Hematopoietic multipotent progenitor cell treated with erythropoietin and hydrocortisone succinate and interleukin-3 and kit ligand, for 4 days (in vitro differentiated cells): ENCODE results near the gene SKIDA1.

ENCODE experiments used
- DNase-seq: peaks from one replicate; pipeline ENCODE4 v3.0.0-alpha.2; 2015

SKIDA1 gene

DNA sequence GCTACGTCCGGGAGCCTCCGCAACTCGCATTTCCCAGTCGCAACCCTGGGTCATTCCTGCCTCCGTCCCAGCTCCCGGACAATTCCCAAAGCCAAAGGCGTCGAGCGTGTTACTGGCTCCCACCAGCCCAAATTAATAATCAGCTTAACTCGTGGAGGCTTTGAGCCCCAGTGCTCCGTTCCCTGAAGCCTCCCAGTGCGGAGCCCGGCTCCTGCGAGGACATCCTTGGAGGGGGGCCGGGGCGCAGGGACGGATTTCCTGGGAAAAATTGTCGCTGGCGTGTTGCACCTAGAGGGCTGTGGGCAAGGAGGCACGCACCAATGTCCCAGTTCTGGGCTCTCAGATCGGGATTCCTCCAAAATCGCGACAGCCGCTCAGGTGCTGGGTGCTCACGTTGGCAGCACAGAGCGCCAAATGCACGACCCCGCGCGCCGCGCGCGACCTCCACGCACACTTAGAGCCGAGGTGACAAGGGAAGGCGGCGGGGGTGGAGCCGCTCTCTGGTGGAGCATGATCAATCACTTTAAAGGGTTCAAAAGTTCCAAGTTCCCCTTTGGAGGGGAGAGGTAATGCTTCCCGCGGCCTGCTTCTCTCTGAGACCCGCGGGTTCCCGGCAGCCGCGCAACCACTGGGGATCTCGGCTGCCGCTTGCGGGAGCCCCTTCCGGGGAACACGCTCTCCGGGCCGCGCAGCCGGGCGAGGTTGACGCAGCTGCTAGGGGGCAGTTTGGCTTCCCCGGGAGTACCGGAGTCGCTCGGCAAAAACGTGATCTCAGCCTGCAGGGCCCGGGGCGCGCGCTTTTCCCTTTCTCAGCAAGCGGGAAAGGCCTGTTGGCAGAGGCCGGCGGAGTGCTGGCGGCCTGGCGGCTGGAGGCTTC, 25.5 kb downstream of the SKIDA1 start:
- DNase-seq, result peak; percentile 59

DNA sequence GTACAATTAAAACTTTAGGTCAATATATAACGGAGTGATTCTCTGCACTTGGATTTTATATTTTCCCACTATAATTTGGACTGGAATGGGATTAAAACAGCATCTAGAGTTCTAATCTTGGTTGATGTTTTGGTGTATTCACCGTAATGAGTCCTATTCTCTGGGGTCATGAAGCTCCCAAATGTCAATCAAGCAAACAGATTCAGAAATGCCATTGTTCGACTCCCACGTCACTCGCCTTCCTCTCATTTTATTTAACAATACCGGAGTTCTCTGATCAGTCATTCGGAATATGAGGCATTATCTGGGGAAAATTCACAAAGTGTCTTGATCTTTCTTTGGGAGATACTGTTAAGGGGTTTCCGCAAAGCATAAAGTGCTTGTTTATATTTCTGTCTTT, 26.5 kb downstream of the SKIDA1 start:
- DNase-seq, result no peak

GRCh38 chr10:21498377-21498776, 27.1 kb downstream of the SKIDA1 start:
- DNase-seq, result no peak

DNA sequence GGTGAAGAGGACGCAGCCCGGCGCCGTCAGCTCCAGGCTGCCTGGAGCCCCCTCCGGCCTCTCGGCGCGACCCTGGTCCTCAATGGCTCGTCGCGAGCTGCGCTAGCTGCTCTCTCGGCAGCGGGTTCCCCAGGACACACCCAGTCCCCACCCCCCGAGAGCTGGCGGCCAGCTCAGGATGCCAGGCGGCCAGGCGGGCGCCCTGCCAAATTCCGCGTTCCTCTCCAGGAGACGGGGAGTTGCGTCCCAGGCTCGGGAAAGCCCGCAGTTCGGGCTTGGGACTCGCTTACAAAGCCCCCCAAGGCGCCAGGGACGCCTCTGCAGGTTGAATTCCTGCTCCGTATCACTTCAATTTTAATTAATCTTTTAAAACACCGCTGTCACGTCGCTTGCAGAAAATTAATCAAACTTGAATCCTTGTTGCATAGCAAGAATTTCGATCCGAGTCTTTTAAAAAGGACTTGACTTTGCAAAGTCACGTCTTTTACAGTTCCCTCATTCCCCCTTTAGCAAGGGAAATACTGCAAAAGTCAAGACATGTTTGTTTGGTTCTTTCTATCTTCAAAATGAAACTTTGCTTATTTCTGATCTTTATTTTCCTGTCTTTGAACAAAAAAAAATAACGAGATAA, 28.2 kb downstream of the SKIDA1 start:
- peak; percentile 79 for DNase-seq

DNA sequence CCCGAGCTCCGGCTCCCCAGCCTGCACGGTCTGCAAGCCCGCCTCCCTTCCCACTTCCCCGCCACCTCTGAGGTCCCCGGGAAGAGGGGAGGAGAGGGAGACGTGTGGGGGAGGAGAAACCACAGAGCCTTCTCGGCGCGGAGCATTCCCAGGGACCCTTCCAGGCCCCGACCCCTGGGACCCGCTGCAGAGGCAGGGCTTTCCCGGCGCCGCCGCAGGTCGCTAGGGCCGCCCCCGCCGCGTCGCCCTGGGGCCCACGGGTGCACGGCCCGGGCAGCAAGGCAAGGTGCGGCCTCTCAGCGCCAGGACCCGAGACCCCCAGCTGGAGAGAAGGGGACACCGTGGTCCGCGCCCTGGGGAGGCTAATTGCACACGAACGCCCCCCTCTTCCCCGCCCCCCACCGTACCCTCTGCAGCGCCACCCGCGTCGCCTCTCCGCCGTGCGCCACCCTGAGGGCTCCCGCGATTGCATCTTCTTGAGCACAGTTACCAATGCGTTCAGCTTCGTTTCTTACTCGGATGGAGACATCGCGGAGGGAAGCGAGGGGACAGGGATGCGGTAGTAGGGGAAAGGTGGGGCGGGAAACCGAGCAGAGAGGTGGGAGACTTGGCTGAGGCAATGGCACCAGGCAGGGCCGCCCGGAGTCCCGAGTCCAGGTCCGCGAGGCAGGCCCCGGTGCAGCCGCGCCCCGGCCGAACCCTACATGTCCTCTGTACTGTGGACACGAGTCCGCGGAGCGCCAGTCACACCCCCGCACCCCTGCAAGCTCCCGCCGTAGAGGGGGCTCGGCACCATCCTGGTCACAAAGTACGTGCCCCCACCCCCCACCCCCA, 28.9 kb downstream of the SKIDA1 start:
- DNase-seq, result peak; percentile 81

DNA sequence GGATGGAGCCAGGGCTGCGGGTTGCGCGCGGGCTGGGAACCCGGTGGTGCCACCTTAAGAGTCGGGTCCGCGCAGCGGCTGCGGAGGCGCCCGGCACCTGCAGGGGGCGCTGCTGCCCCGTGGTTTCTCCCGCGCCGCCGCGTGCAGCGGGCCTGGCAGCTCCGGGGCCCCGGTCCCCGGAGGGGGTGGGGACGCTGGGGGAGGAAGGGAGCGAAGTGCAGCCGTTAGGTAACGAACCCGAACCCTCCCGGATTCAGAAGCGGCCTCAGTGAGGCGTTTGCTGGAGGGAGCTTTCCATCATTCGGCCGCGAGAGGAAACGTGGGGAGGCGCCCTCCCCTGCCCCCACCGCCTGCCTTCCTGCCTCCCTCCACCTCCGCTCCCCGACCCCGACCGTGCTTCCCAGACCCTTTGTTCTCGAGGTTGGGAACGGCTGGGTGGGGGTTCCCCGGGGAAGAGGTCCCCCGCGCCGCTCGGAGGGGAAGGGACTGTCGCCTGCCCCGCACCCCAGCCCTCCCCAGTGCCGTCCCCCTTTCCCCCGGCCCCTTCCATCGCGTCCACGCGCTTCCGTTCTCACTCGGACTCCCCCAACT, 29.6 kb downstream of the SKIDA1 start:
- peak; percentile 90 for DNase-seq

GRCh38 chr10:21495002-21495751, 30.3 kb downstream of the SKIDA1 start:
- no peak for DNase-seq

- peak; percentile 53 for DNase-seq
Measured at GRCh38 chr10:21494191-21495001, 31.1 kb downstream of the SKIDA1 start.

GRCh38 chr10:21493784-21494183, 31.7 kb downstream of the SKIDA1 start:
- peak; percentile 27 for DNase-seq

DNA sequence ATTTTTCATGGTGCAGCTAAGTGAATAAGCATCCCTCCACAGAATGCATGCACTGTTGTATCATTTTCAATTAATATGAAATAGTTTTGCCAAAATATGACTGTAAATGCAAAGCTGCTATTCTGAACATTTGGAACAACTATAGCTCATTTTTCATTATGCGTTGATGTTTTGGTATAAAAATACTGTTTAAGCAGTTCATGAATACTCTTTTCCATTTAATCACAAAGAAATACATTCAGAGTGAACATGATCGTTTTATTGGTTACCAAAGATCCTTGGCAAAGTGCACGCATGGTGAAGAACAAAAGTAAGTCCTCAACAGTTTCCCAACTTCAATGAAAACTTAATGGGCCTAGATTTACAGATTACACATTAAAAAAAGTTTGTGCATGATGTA, 33.1 kb downstream of the SKIDA1 start:
- DNase-seq, result no peak

DNA sequence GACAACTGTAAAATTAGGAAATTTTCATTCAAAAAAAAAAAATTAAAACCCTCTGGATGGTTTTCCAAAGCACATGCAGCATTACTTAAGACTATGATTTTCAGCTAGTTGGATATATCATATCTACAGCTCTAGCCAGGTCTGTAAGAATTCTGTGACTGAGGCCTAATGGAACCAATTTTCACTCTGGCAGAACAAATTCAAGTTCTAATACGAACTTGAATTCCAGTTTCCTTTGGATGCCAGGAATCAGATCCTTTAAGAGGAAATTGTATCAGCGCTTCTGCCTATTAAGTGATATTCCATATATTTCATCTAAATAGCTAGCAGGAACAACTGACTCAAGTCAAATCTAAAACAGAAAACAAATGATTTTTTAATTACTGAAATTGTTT, 34.8 kb downstream of the SKIDA1 start:
- DNase-seq, result no peak

DNA sequence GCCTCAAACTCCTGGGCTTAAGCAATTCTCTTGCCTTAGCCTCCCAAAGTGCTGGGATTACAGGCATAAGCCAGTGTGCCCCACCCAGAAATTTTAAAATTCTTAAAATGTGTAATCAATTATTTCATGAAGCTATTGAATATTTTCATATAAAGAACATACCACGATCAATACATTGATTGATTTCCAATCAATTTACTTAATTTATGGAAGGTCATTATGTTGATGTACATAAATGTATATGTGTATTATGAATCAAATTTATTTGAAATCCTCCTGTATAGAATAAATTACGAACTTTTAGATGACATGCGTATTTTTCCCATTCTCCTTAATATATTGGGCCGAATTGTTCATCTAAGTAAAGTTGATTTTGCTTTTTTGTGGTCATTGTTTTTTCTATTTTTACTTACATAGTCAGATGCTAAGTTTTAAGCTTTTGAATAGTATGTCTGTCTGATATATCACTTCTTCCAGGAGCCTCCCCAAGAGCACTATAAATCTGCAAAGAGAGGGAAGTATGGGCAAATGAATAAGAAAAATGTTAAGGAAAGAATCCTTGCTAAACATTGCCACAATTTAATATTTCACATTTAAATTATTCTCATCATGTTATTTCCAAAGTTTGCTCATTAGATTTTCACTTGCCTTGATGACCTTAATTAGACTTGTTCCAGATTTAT, 35.3 kb downstream of the SKIDA1 start:
- no peak for DNase-seq

- no peak for DNase-seq
Measured at GRCh38 chr10:21488957-21489446, 36.5 kb downstream of the SKIDA1 start.

DNA sequence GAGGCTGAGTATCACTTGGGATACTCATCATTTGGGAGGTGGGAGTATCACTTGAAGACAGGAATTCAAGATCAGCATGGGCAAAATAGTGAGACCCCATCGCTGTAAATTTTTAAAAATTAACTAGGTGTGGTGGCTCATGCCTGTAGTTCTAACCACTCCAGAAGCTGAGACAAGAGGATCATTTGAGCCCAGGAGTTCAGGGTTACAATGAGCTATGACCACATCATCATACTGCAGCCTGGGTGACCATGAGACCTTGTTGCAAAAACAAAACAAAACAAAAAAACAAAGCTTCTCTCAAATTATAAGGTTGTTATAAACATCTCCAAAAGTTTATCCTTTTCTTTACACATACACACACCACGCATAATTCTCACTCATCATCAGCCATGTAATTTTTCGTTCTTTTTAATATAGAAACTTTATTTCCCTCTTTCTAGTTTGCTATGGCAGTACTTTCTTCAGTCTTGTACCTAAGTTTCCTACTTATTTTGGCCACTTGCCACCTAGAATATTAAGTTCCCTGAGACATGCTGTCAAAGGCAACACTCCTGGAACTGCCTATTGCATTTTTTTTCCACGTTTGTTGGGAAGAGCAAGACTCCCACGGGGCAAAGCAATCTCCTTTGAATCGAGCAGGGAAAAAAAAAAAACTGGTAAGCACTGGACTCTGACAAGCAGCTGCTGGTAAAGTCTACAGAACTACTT, 37.1 kb downstream of the SKIDA1 start:
- no peak for DNase-seq

GRCh38 chr10:21487416-21488180, 37.9 kb downstream of the SKIDA1 start:
- no peak for DNase-seq

- no peak for DNase-seq
Measured at GRCh38 chr10:21482821-21483220, 42.7 kb downstream of the SKIDA1 start.

DNA sequence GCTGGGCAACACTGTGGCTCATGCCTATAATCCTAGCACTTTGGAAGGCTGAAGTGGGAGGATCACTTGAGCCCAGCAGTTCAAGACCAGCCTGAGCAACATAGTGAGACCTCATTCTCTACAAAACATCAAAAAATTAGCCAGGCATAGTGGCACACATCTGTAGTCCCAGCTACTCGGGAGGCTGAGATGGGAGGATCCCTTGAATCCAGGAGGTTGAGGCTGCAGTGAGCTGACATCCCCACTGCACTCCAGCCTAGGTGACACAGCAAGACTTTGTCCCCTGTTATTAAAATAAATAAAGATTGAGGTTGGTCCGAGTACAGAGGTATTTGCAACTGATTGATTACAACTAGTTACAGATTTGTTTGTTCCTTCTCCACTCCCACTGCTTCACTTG, 44.1 kb downstream of the SKIDA1 start:
- no peak for DNase-seq

- no peak for DNase-seq
Measured at GRCh38 chr10:21479570-21480315, 45.7 kb downstream of the SKIDA1 start.
